H1 (cell line): Measurements from ENCODE around the gene SHISAL2B.

Experiments
- BRCA1 ChIP-seq: IDR thresholded peaks from 2 replicates; pipeline ENCODE4 v1.6.1; 2012; ENCODE audit warnings: low read depth, low read length, improper control_type of control experiment
- CHD2 ChIP-seq: IDR thresholded peaks from 2 replicates; pipeline ENCODE4 v1.6.1; 2012; ENCODE audit warnings: low read length, improper control_type of control experiment
- HDAC6 ChIP-seq: IDR thresholded peaks from one replicate; pipeline ENCODE4 v1.7.1; 2012; ENCODE audit warnings: low read depth, mild to moderate bottlenecking, inconsistent platforms, low read length, moderate library complexity
- JUN ChIP-seq: IDR thresholded peaks from 2 replicates; pipeline ENCODE4 v1.6.1; 2011; ENCODE audit warnings: low read depth, mild to moderate bottlenecking, improper control_type of control experiment, low read length
- JUND ChIP-seq: IDR thresholded peaks from 2 replicates; pipeline ENCODE4 v1.6.1; 2011; ENCODE audit warnings: mild to moderate bottlenecking, improper control_type of control experiment, low read length
- NANOG ChIP-seq: IDR thresholded peaks from 2 replicates; pipeline ENCODE4 v1.6.1; 2011; ENCODE audit warnings: low read length, low read depth, mild to moderate bottlenecking, inconsistent platforms; ENCODE audit not compliant: insufficient read depth, poor library complexity, severe bottlenecking
- POLR2A ChIP-seq, 2 experiments: IDR thresholded peaks; 1 replicate in 1 of 2; 2 replicates in 1 of 2; pipeline ENCODE4 v1.6.1; 2011; ENCODE audit warnings: low read depth in 2 of 2, low read length in 2 of 2, mild to moderate bottlenecking in 2 of 2; ENCODE audit errors: control extremely low read depth in 1 of 2
- POLR2AphosphoS5 ChIP-seq: IDR thresholded peaks from 2 replicates; pipeline ENCODE4 v1.6.1; 2011; ENCODE audit warnings: low read depth, low read length
- RAD21 ChIP-seq, 2 experiments: IDR thresholded peaks in 1 of 2; conservative IDR thresholded peaks in 1 of 2; 2 replicates each; pipeline ENCODE4 v1.6.1; 2011; ENCODE audit warnings: low read depth in 2 of 2, low read length in 2 of 2, improper control_type of control experiment in 1 of 2, inconsistent platforms in 1 of 2, mild to moderate bottlenecking in 1 of 2, moderate library complexity in 1 of 2
- SP2 ChIP-seq: IDR thresholded peaks from 2 replicates; pipeline ENCODE4 v1.6.1; 2012; ENCODE audit warnings: mild to moderate bottlenecking, low read length, inconsistent platforms
- TF ChIP-seq, protein P1 (sequence below), 3 experiments: IDR thresholded peaks; 1 replicate in 2 of 3; 2 replicates in 1 of 3; pipeline versions ENCODE4 v1.5.1 to v1.6.1; 2011; ENCODE audit warnings: low read length in 3 of 3, mild to moderate bottlenecking in 3 of 3, inconsistent platforms in 2 of 3, low read depth in 1 of 3, moderate library complexity in 1 of 3; ENCODE audit not compliant: insufficient read depth in 1 of 3; ENCODE audit errors: control extremely low read depth in 1 of 3

DNA sequence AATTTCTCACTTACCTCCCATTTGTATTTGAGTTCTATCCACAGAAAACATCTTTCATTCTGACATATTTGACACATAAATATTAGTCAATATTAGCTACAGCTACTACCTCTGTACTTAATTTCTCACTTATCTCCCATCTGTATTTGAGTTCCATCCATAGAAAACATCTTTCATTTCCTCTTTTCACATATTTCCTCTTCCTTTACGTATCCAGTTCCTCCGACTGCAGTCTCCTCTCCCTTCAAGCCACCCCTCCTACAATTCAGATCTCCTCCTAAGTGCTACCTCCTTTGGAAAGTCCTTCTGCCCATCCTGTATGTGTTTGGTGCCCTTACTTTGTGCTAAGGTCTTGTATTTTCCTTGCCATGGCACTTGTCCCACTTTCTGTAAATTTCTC is 76.6 kb downstream of the SHISAL2B start:
- TF ChIP-seq JUN = no peak
- TF ChIP-seq POLR2AphosphoS5 = no peak
- no peak for TF ChIP-seq BRCA1
- no peak for TF ChIP-seq NANOG
- TF ChIP-seq, protein P1, sequence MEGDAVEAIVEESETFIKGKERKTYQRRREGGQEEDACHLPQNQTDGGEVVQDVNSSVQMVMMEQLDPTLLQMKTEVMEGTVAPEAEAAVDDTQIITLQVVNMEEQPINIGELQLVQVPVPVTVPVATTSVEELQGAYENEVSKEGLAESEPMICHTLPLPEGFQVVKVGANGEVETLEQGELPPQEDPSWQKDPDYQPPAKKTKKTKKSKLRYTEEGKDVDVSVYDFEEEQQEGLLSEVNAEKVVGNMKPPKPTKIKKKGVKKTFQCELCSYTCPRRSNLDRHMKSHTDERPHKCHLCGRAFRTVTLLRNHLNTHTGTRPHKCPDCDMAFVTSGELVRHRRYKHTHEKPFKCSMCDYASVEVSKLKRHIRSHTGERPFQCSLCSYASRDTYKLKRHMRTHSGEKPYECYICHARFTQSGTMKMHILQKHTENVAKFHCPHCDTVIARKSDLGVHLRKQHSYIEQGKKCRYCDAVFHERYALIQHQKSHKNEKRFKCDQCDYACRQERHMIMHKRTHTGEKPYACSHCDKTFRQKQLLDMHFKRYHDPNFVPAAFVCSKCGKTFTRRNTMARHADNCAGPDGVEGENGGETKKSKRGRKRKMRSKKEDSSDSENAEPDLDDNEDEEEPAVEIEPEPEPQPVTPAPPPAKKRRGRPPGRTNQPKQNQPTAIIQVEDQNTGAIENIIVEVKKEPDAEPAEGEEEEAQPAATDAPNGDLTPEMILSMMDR (IDR thresholded peaks at IDR 0.05; ENCODE audit: control extremely low read depth in 1 of 3, insufficient read depth in 1 of 3, low read depth in 1 of 3, low read length in 3 of 3) = no peak
- TF ChIP-seq CHD2 = no peak
- no peak for TF ChIP-seq HDAC6
- no peak for TF ChIP-seq POLR2A (IDR thresholded peaks at IDR 0.05; ENCODE audit: control extremely low read depth in 1 of 2, low read depth in 2 of 2, low read length in 2 of 2)
- TF ChIP-seq RAD21 (IDR thresholded peaks at IDR 0.05 in 1 of 2, conservative IDR thresholded peaks at IDR 0.05 in 1 of 2; ENCODE audit: low read depth in 2 of 2, low read length in 2 of 2) = no peak
- no peak for TF ChIP-seq JUND
- TF ChIP-seq SP2 = no peak
